M059J (cell line): ENCODE results near the gene NUTF2. TPM values are rescaled to one million over a fixed set of nuclear protein-coding genes. Genes with fewer than 3 reads are reported as not detected.

Source experiments
- total RNA-seq: library from RNA; depleted of rRNA; stranded (reverse); fragments of >200 nt; shearing (Covaris generic); gene quantifications from 2 replicates; pipeline ENCODE4 v1.2.3, GENCODE V29; 2014; rRNA removed

The NUTF2 gene
- total RNA-seq, 1 experiment from 2014 or later, result 347 TPM

Other genes starting within 250 kb of the NUTF2 start
- 0.44 and 0.64 TPM in 2 replicates for gene CARMIL2, start 201.8 kb upstream of the NUTF2 start, total RNA-seq
- gene ACD, start 186.7 kb upstream of the NUTF2 start, total RNA-seq, result 54.4 and 66.0 TPM in 2 replicates
- 2.0 and 3.3 TPM in 2 replicates for gene PARD6A, start 186.0 kb upstream of the NUTF2 start, total RNA-seq
- gene ENKD1, start 180.2 kb upstream of the NUTF2 start, total RNA-seq, result 12.8 and 23.1 TPM in 2 replicates
- 0.27 and 0.81 TPM in 2 replicates for gene C16orf86, start 180.1 kb upstream of the NUTF2 start, total RNA-seq
- gene GFOD2, start 127.6 kb upstream of the NUTF2 start, total RNA-seq, result 11.7 and 18.6 TPM in 2 replicates
- 3.6 and 5.4 TPM in 2 replicates for gene RANBP10, start 40.4 kb upstream of the NUTF2 start, total RNA-seq
- gene TSNAXIP1, start 40.0 kb upstream of the NUTF2 start, total RNA-seq, result 0.12 and 0.39 TPM in 2 replicates
- gene THAP11, start 4.6 kb upstream of the NUTF2 start, total RNA-seq, result 41.0 and 45.2 TPM in 2 replicates
- gene CENPT, start 760 bp downstream of the NUTF2 start, total RNA-seq, result 18.0 and 25.0 TPM in 2 replicates
- gene EDC4, start 26.1 kb downstream of the NUTF2 start, total RNA-seq, result 38.9 and 66.1 TPM in 2 replicates
- 0.42 TPM in 1 of 2 replicates, not detected in the other for gene NRN1L, start 38.0 kb downstream of the NUTF2 start, total RNA-seq
- 6.1 and 8.2 TPM in 2 replicates for gene PSKH1, start 46.3 kb downstream of the NUTF2 start, total RNA-seq
- gene CTRL, start 84.9 kb downstream of the NUTF2 start, total RNA-seq, result not detected in 2 replicates
- gene PSMB10, start 89.9 kb downstream of the NUTF2 start, total RNA-seq, result 53.8 and 63.5 TPM in 2 replicates
- gene LCAT, start 97.2 kb downstream of the NUTF2 start, total RNA-seq, result 4.6 and 5.2 TPM in 2 replicates
- 26.1 and 30.7 TPM in 2 replicates for gene SLC12A4, start 121.7 kb downstream of the NUTF2 start, total RNA-seq
- not detected in 2 replicates for gene DPEP3, start 133.6 kb downstream of the NUTF2 start, total RNA-seq
- not detected in 2 replicates for gene DPEP2, start 152.6 kb downstream of the NUTF2 start, total RNA-seq
- gene DPEP2NB, start 169.0 kb downstream of the NUTF2 start, total RNA-seq, result not detected in 2 replicates
- 11.7 and 13.8 TPM in 2 replicates for gene DDX28, start 176.3 kb downstream of the NUTF2 start, total RNA-seq
- gene DUS2, start 176.4 kb downstream of the NUTF2 start, total RNA-seq, result 10.7 and 20.6 TPM in 2 replicates
- 24.9 and 31.9 TPM in 2 replicates for gene NFATC3, start 238.4 kb downstream of the NUTF2 start, total RNA-seq